Neural crest cell (in vitro differentiated cells): ENCODE results near the gene FHIP1A. TPM values are rescaled to one million over a fixed set of nuclear protein-coding genes. Genes with fewer than 3 reads are reported as not detected.
A peak's percentile ranks its signal among the peaks of the same experiment; 100 is the strongest.

Experiments used
- DNase-seq: peaks from one replicate; pipeline ENCODE4 v3.0.0; 2021; ENCODE audit warnings: low read depth, mixed read lengths, low spot score
- H3K27ac Mint-ChIP-seq: one replicate; pipeline ENCODE4 v1.8.0; 2021; ENCODE audit warnings: mild to moderate bottlenecking, mixed read lengths; ENCODE audit not compliant: unreplicated experiment
- H3K27me3 Mint-ChIP-seq: 2 replicates; pipeline ENCODE4 v1.8.0; 2021; ENCODE audit warnings: low read depth, mild to moderate bottlenecking, mixed read lengths
- H3K36me3 Mint-ChIP-seq: 2 replicates; pipeline ENCODE4 v1.8.0; 2021; ENCODE audit warnings: low read depth, mild to moderate bottlenecking, mixed read lengths
- H3K4me1 Mint-ChIP-seq: 2 replicates; pipeline ENCODE4 v1.8.0; 2021; ENCODE audit warnings: mixed read lengths
- H3K4me3 Mint-ChIP-seq: one replicate; pipeline ENCODE4 v1.8.0; 2021; ENCODE audit warnings: mild to moderate bottlenecking, mixed read lengths
- H3K9me3 Mint-ChIP-seq: 2 replicates; pipeline ENCODE4 v1.8.0; 2021; ENCODE audit warnings: mixed read lengths
- total RNA-seq: library from RNA; stranded (reverse); gene quantifications from 2 replicates; pipeline ENCODE4 v1.2.1, GENCODE V29; 2021
- TF ChIP-seq, protein P1 (sequence below): fragments of 200-600 bp; sonication (generic); conservative IDR thresholded peaks from 2 replicates; pipeline ENCODE4 v1.5.0; 2021; ENCODE audit warnings: antibody characterized with exemption, mild to moderate bottlenecking

FHIP1A gene
- total RNA-seq, 1 donor from 2014 or later = not detected

DNA sequence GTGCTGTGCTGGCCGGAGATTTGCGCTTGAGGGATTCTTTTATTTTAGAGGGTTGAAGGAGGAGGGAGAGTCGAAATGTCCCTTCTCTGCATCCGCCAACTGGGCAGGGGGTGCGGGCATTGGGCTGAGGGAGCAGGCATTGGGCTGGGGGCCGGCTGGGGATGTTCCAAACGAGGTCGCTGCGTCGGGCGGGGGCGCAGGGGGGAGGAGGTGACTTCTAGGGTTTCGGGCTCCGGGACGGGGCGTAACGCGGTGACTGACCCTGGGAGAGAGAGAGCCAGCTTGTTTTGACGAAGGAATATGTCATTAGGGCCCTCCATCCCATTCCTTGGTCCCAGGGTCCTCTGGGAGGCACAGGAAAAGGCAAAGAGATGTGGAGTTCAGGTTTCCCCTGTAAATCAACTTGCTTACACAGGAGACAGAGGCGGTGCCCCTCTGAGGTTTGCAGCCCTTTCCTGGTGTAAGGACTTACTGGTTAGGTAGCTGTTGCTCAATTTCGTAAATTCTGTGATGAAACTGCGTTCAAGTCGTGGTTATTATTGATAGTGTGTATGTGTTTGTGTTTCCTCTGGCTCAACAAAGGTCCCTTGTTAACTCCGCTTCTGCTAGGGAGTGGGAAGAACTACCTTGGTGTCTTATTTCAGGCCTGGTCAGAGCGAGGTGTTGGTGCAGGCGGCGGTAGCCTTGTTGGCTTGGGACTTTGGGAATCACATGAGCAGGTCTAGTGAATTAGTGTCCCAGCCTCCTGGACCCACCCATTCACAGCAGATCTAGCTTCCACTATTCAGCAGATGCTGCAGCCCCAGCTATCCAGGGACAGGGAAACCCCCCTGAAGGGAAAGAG is 716 bp downstream of the FHIP1A start:
- DNase-seq = no peak
- H3K4me1 Mint-ChIP-seq = peaks cover 18% of the 10 kb centered on the region
- H3K27ac Mint-ChIP-seq = no peak overlapping the region
- H3K9me3 Mint-ChIP-seq = no peaks in the 10 kb centered on the region
- TF ChIP-seq, protein P1, sequence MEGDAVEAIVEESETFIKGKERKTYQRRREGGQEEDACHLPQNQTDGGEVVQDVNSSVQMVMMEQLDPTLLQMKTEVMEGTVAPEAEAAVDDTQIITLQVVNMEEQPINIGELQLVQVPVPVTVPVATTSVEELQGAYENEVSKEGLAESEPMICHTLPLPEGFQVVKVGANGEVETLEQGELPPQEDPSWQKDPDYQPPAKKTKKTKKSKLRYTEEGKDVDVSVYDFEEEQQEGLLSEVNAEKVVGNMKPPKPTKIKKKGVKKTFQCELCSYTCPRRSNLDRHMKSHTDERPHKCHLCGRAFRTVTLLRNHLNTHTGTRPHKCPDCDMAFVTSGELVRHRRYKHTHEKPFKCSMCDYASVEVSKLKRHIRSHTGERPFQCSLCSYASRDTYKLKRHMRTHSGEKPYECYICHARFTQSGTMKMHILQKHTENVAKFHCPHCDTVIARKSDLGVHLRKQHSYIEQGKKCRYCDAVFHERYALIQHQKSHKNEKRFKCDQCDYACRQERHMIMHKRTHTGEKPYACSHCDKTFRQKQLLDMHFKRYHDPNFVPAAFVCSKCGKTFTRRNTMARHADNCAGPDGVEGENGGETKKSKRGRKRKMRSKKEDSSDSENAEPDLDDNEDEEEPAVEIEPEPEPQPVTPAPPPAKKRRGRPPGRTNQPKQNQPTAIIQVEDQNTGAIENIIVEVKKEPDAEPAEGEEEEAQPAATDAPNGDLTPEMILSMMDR = no peak
- H3K27me3 Mint-ChIP-seq = peaks cover 65% of the 10 kb centered on the region
- peak overlapping the region; percentile 92 for H3K4me3 Mint-ChIP-seq
- H3K36me3 Mint-ChIP-seq = no peaks in the 10 kb centered on the region

DNA sequence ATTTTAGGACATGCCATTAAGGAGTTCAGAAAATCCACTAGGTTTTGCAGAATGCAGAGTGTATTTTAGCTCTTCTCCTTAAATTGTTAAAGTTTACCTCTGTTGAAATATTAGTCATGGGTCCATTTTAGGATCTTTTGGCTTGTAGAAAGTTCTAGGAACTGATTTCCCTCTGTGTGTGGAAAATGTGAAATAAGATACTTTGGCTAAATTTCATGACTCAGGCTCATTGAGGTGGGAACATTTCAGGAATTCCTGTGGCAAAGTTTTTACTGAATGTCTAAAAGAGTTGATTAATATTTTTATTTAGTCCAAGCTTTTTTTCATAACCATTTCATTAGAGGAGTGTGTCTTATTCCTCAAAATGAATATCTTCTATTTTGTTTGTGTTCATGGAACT is 7.0 kb downstream of the FHIP1A start:
- TF ChIP-seq, protein P1 = no peak
- H3K4me3 Mint-ChIP-seq = no peak overlapping the region
- peaks cover 15% of the 10 kb centered on the region for H3K27me3 Mint-ChIP-seq
- H3K27ac Mint-ChIP-seq = no peak overlapping the region
- H3K4me1 Mint-ChIP-seq = no peaks in the 10 kb centered on the region
- no peak for DNase-seq
- H3K9me3 Mint-ChIP-seq = no peaks in the 10 kb centered on the region
- H3K36me3 Mint-ChIP-seq = no peaks in the 10 kb centered on the region

DNA sequence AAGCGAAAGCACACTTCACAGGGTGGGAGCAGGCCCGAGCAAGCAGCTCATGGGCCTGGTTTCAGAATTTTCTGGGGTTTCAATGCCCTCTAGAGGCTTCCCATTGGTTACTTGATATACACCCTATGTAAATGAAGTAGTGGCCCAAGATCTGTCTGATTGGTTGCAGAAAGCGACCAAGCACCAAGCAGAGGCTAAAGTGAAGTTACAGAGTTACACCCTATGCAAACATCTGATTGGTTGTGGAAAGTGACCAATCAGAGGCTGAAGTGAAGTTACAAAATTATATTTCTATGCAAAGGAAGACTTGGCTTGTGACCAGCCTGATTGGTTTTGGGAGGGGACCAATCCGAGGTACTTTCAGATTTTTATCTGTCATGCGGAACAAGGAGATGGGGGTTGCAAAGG is 8.2 kb downstream of the FHIP1A start:
- Mint-ChIP-seq H3K4me1 (no peaks in the 10 kb centered on the region), H3K4me3 (no peak overlapping the region), H3K27ac (no peak overlapping the region), H3K27me3 (peaks cover 6% of the 10 kb centered on the region), H3K36me3 (no peaks in the 10 kb centered on the region), H3K9me3 (no peaks in the 10 kb centered on the region)
- TF ChIP-seq, protein P1 = no peak
- no peak for DNase-seq

DNA sequence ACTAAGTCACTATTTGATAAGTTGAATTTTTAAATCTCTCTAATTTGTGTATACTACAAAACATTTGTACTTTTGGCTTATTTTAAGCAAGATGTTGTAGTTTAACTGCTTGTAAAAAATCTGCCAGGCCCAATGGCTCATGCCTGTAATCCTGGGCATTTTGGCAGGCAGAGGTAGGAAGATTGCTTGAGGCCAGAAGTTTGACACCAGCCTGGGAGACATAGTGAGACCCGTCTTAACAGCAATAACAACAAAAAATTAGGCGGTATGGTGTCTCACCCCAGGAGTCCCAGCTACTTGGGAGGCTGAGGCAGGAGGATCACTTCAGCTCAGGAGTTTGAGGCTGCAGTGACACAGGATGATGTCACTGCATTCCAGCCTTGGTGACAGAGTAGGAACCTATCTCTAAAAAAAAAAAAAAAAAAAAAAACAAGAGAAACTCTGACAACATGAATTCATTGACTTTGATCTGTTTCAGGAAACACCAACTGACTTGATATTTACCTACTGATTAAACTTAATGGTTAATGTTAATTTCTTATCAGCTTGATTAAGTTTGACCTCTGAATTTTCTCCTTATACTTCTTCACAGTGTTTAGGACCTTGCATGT is 8.9 kb downstream of the FHIP1A start:
- no peaks in the 10 kb centered on the region for H3K9me3 Mint-ChIP-seq

DNA sequence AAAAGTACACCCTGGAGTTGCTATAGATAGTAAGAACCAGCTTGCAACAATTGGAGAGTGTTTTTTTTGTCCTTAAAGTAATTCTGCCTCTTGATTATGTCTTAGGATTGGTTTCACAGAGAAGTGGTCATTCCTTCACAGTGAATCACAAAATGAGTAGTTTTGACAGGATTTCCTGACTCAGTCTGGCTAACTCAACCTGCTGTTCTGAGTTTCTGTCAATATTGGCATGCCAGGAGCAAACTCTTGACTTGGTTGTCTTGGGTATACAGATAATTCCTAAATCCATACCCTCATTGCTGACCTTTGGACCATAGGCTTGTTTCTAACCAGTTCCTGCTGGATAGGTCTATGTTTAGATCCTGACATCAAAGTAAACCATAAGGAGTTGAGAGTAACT is 9.4 kb downstream of the FHIP1A start:
- Mint-ChIP-seq H3K27ac (no peak overlapping the region), H3K4me3 (no peak overlapping the region), H3K36me3 (no peaks in the 10 kb centered on the region), H3K27me3 (peaks cover 3% of the 10 kb centered on the region), H3K4me1 (no peaks in the 10 kb centered on the region), H3K9me3 (no peaks in the 10 kb centered on the region)
- DNase-seq = no peak
- TF ChIP-seq, protein P1 = no peak

More for the DNA sequence above, 8.9 kb downstream of the FHIP1A start:
- Mint-ChIP-seq H3K36me3 (no peaks in the 10 kb centered on the region), H3K4me1 (no peaks in the 10 kb centered on the region), H3K27ac (no peak overlapping the region), H3K4me3 (no peak overlapping the region), H3K27me3 (peaks cover 3% of the 10 kb centered on the region)
- no peak for DNase-seq
- TF ChIP-seq, protein P1 = no peak
